Natural killer cell (primary cell): ENCODE data around the gene P2RY6. TPM values are rescaled to one million over a fixed set of nuclear protein-coding genes. Genes with fewer than 3 reads are reported as not detected.

Experiments used
- ATAC-seq, 3 donors: fragments of 150-1000 bp in 2 of 3; fragments of 200-7000 bp in 1 of 3; cut with Tn5 transposase; 1 replicate in 1 of 3; 2 replicates in 2 of 3; pipeline ENCODE4 v1.10.0; 2021; ENCODE audit warnings: mild to moderate bottlenecking in 2 of 3, moderate library complexity in 2 of 3
- DNase-seq, 2 donors: peaks; one replicate each; pipeline versions ENCODE4 v3.0.0 to v3.0.0-alpha.2; 2013 to 2021; ENCODE audit warnings: mixed read lengths in 1 of 2
- H3K27ac ChIP-seq: one replicate; pipeline ENCODE4 v1.5.1; 2013; ENCODE audit warnings: mild to moderate bottlenecking, low read length
- H3K27me3 ChIP-seq: one replicate; pipeline ENCODE4 v1.6.1; 2013; ENCODE audit warnings: low read length; ENCODE audit not compliant: control insufficient read depth, insufficient read depth
- H3K36me3 ChIP-seq: one replicate; pipeline ENCODE4 v1.6.1; 2013; ENCODE audit warnings: low read length; ENCODE audit not compliant: control insufficient read depth, insufficient read depth
- H3K4me1 ChIP-seq: one replicate; pipeline ENCODE4 v1.6.1; 2013; ENCODE audit warnings: low read length; ENCODE audit not compliant: control insufficient read depth, insufficient read depth
- H3K4me3 ChIP-seq: one replicate; pipeline ENCODE4 v1.5.1; 2013; ENCODE audit warnings: low read length
- H3K9me3 ChIP-seq: one replicate; pipeline ENCODE4 v1.6.1; 2013; ENCODE audit warnings: low read length; ENCODE audit not compliant: control insufficient read depth, insufficient read depth
- H3K27ac Mint-ChIP-seq, 2 donors: one replicate each; pipeline ENCODE4 v1.8.0; 2022; ENCODE audit warnings: mild to moderate bottlenecking in 2 of 2, mixed read lengths in 2 of 2, moderate library complexity in 1 of 2
- H3K27me3 Mint-ChIP-seq, 2 donors: one replicate each; pipeline ENCODE4 v1.8.0; 2022; ENCODE audit warnings: low read depth in 2 of 2, mixed read lengths in 2 of 2
- H3K36me3 Mint-ChIP-seq: one replicate; pipeline ENCODE4 v1.8.0; 2022; ENCODE audit warnings: mixed read lengths
- H3K4me1 Mint-ChIP-seq, 2 donors: one replicate each; pipeline ENCODE4 v1.8.0; 2022; ENCODE audit warnings: mixed read lengths in 2 of 2
- H3K4me3 Mint-ChIP-seq: one replicate; pipeline ENCODE4 v1.8.0; 2022; ENCODE audit warnings: mild to moderate bottlenecking, moderate library complexity, mixed read lengths
- H3K9me3 Mint-ChIP-seq, 2 donors: one replicate each; pipeline ENCODE4 v1.8.0; 2022; ENCODE audit warnings: mixed read lengths in 2 of 2
- WGBS: methylation state at CpG from one replicate; pipeline ENCODE4 v1.1.7; 2013; ENCODE audit warnings: missing lambda C conversion rate; ENCODE audit not compliant: insufficient coverage; 5-methylcytosine and 5-hydroxymethylcytosine counted together
- intact Hi-C: fragments of 100-400 bp; cut with micrococcal nuclease; formaldehyde crosslinking; loops from one replicate; pipeline ENCODE4 v1.14.2; 2022
- total RNA-seq, 4 donors: library from RNA; stranded (reverse); fragments of 120-200 nt in 1 of 4; gene quantifications; one replicate each; pipeline versions ENCODE4 v1.2.3 to v1.2.4, GENCODE V29; 2013 to 2022
- TF ChIP-seq, protein P1 (sequence below): fragments of 200-600 bp; IDR thresholded peaks from one replicate; pipeline ENCODE4 v1.8.0; 2022; ENCODE audit warnings: antibody characterized with exemption

The P2RY6 gene
- total RNA-seq, 3 donors from 2014 or later (not counting 1 experiment from before 2014, with no cell fraction given) = 0.24 to 0.40 TPM; not detected in 1

DNA sequence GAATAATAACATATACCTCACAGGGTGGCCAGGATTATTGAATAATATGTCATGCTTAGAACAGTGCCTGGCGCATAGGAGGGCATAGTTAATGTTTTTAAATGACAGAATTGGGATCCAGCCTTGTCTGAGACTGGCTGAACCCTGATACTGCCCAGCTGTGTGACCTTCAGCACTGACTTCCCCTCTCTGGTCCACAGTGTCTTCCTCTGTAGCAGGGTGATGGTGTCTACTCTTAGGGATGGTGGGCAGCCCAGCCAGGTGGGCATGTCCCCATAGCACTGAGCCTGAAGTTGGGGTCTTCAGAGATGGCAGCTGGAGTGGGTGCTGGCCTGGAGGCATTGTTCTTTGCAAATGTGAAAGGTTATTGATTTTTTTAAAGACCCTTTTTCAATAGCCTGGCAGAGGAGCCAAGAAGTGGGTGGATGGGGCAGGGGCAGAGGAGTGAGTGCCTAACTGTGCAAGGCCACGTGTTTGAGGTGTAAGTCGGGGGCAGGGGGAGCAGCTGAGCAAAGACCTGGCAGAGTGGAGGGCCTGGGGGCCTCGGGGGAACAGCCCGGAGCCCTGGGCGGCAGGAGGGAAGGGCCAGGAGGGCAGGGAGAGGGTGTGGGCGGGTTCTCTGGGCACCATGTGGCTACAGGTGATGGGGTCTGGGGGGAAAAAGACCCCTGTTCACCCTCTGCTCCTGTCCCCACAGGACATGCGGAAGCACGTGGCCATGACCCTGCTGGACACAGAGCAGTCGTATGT, 74.2 kb downstream of the P2RY6 start:
- Histone ChIP-seq H3K4me3 (no peak overlapping the region), H3K27me3 (no peaks in the 10 kb centered on the region), H3K4me1 (no peaks in the 10 kb centered on the region), H3K27ac (no peak overlapping the region), H3K9me3 (no peaks in the 10 kb centered on the region), H3K36me3 (no peaks in the 10 kb centered on the region)
- Mint-ChIP-seq H3K27me3 (peaks cover 0 to 3% of the 10 kb centered on the region in 2 donors), H3K27ac (no peak overlapping the region), H3K4me3 (no peak overlapping the region), H3K36me3 (no peaks in the 10 kb centered on the region), H3K9me3 (no peaks in the 10 kb centered on the region), H3K4me1 (peaks cover 0 to 3% of the 10 kb centered on the region in 2 donors)
- TF ChIP-seq, protein P1, sequence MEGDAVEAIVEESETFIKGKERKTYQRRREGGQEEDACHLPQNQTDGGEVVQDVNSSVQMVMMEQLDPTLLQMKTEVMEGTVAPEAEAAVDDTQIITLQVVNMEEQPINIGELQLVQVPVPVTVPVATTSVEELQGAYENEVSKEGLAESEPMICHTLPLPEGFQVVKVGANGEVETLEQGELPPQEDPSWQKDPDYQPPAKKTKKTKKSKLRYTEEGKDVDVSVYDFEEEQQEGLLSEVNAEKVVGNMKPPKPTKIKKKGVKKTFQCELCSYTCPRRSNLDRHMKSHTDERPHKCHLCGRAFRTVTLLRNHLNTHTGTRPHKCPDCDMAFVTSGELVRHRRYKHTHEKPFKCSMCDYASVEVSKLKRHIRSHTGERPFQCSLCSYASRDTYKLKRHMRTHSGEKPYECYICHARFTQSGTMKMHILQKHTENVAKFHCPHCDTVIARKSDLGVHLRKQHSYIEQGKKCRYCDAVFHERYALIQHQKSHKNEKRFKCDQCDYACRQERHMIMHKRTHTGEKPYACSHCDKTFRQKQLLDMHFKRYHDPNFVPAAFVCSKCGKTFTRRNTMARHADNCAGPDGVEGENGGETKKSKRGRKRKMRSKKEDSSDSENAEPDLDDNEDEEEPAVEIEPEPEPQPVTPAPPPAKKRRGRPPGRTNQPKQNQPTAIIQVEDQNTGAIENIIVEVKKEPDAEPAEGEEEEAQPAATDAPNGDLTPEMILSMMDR = no peak
- ATAC-seq = no peak
- 87% methylated on average over 10 of the region's 10 CpGs for WGBS
- no peak for DNase-seq
- intact Hi-C loops = no loop called here

DNA sequence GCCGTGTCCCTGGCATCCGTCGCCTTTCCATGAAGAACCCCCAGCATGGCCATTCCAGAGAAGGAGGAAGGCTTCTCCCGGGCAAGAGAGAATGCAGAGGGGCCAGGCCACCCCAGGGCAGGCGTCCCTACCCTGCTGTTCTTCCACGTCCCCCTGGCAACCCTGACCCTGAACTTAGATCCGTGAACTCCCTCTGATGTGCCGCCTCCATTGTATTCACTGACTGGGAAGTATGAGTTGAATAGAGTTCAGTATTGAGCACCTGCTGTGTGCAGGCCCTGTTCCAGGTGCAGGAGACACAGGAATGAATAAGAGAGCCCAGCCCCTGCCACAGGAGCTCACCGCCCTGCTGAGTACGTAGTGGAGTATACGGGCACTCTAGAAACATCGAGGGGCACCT, 74.9 kb downstream of the P2RY6 start:
- no peak overlapping the region for H3K4me3 ChIP-seq
- no peak overlapping the region for H3K4me3 Mint-ChIP-seq
- intact Hi-C loops = no loop called here
- no peaks in the 10 kb centered on the region for H3K9me3 ChIP-seq
- H3K27ac Mint-ChIP-seq = no peak overlapping the region
- no peaks in the 10 kb centered on the region for H3K36me3 Mint-ChIP-seq
- 90% methylated on average over 12 of the region's 12 CpGs for WGBS
- no peak overlapping the region for H3K27ac ChIP-seq
- TF ChIP-seq, protein P1 = no peak
- H3K36me3 ChIP-seq = no peaks in the 10 kb centered on the region
- H3K27me3 ChIP-seq = no peaks in the 10 kb centered on the region
- ATAC-seq (no peak), DNase-seq (no peak)
- peaks cover 0 to 5% of the 10 kb centered on the region in 2 donors for H3K4me1 Mint-ChIP-seq
- peaks cover 0 to 3% of the 10 kb centered on the region in 2 donors for H3K27me3 Mint-ChIP-seq
- H3K4me1 ChIP-seq = no peaks in the 10 kb centered on the region
- no peaks in the 10 kb centered on the region for H3K9me3 Mint-ChIP-seq

Other genes starting within 250 kb of the P2RY6 start
- 10 to 100 TPM; 39.4 to 59.1 (median 42.1) TPM for gene FCHSD2, start 130.0 kb upstream of the P2RY6 start, total RNA-seq
- gene P2RY2, start 54.1 kb upstream of the P2RY6 start, total RNA-seq = 1 to 10 TPM in 1 of 3 donors, under 1 TPM in 2; 0.27 to 1.0 (median 0.90) TPM
- under 1 TPM; 0.02 to 0.88 (median 0.50) TPM for gene ARHGEF17, start 35.9 kb downstream of the P2RY6 start, total RNA-seq
- gene RELT, start 104.1 kb downstream of the P2RY6 start, total RNA-seq = 100 to 1,000 TPM; 132 to 264 (median 151) TPM